ENCODE results near the gene TENM4.

DNA sequence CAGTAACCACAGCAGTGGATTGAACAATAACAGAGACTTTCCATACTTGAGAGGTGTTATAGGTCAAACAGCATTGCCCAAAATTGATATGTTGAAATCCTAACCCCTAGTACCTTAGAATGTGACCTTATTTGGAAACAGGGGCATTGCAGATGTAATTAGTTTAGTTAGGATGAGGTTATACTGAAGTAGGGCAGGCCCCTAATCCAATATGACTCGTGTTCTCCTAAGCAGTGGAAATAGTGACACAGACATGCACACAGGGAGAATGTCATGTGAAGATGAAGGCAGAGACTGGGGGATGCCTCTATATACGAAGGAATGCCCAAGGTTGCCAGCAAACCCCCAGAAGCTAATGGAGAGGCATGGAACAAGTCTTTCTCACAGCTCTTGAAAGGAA, 270.5 kb downstream of the TENM4 start:
- TF ChIP-seq, protein P1, sequence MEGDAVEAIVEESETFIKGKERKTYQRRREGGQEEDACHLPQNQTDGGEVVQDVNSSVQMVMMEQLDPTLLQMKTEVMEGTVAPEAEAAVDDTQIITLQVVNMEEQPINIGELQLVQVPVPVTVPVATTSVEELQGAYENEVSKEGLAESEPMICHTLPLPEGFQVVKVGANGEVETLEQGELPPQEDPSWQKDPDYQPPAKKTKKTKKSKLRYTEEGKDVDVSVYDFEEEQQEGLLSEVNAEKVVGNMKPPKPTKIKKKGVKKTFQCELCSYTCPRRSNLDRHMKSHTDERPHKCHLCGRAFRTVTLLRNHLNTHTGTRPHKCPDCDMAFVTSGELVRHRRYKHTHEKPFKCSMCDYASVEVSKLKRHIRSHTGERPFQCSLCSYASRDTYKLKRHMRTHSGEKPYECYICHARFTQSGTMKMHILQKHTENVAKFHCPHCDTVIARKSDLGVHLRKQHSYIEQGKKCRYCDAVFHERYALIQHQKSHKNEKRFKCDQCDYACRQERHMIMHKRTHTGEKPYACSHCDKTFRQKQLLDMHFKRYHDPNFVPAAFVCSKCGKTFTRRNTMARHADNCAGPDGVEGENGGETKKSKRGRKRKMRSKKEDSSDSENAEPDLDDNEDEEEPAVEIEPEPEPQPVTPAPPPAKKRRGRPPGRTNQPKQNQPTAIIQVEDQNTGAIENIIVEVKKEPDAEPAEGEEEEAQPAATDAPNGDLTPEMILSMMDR (IDR thresholded peaks at IDR 0.05 in 4 of 5, conservative IDR thresholded peaks at IDR 0.05 in 1 of 5): no peak
- no peak for TF ChIP-seq POLR2A (IDR thresholded peaks at IDR 0.05)

All from gastrocnemius medialis (tissue), 4 donors.